GM23248 (cell line): ENCODE data around the gene WNT16. TPM values are rescaled to one million over a fixed set of nuclear protein-coding genes. Genes with fewer than 3 reads are reported as not detected.
A peak's percentile ranks its signal among the peaks of the same experiment; 100 is the strongest.

Experiments used
- DNase-seq: peaks from one replicate; pipeline ENCODE4 v3.0.0-alpha.2; 2015
- H2AFZ ChIP-seq: fragments of 200-600 bp; sonication (generic); 2 replicates; pipeline ENCODE4 v1.6.1; 2016; ENCODE audit warnings: antibody characterized with exemption
- H3F3A ChIP-seq: fragments of 200-600 bp; sonication (generic); 2 replicates; pipeline ENCODE4 v1.6.1; 2016; ENCODE audit warnings: mild to moderate bottlenecking, antibody characterized with exemption, mixed run types; ENCODE audit not compliant: insufficient read depth
- H3K27ac ChIP-seq: fragments of 200-600 bp; sonication (generic); 2 replicates; pipeline ENCODE4 v1.5.1; 2016; ENCODE audit warnings: mild to moderate bottlenecking
- H3K27me3 ChIP-seq: fragments of 200-600 bp; sonication (generic); replicated peaks from 2 replicates; pipeline ENCODE4 v1.6.1; 2016; ENCODE audit warnings: mild to moderate bottlenecking; ENCODE audit not compliant: insufficient read depth
- H3K36me3 ChIP-seq: fragments of 200-600 bp; sonication (generic); 2 replicates; pipeline ENCODE4 v1.6.1; 2016; ENCODE audit warnings: low read depth, mild to moderate bottlenecking
- H3K4me1 ChIP-seq: fragments of 200-600 bp; sonication (generic); 2 replicates; pipeline ENCODE4 v1.6.1; 2016; ENCODE audit warnings: mild to moderate bottlenecking; ENCODE audit not compliant: insufficient read depth
- H3K4me2 ChIP-seq: fragments of 200-600 bp; sonication (generic); one replicate; pipeline ENCODE4 v1.6.1; 2016; ENCODE audit warnings: mild to moderate bottlenecking; ENCODE audit not compliant: unreplicated experiment
- H3K4me3 ChIP-seq: fragments of 200-600 bp; sonication (generic); 2 replicates; pipeline ENCODE4 v1.5.1; 2016; ENCODE audit warnings: mild to moderate bottlenecking
- H3K79me2 ChIP-seq: fragments of 200-600 bp; sonication (generic); 2 replicates; pipeline ENCODE4 v1.6.1; 2016; ENCODE audit warnings: mild to moderate bottlenecking; ENCODE audit not compliant: insufficient read depth
- H3K9ac ChIP-seq: fragments of 200-600 bp; sonication (generic); 2 replicates; pipeline ENCODE4 v1.6.1; 2016; ENCODE audit warnings: mild to moderate bottlenecking
- H3K9me2 ChIP-seq: fragments of 200-600 bp; sonication (generic); 2 replicates; pipeline ENCODE4 v1.6.1; 2016; ENCODE audit warnings: mixed run types, mild to moderate bottlenecking, moderate library complexity; ENCODE audit not compliant: insufficient read depth
- H3K9me3 ChIP-seq: fragments of 200-600 bp; sonication (generic); one replicate; pipeline ENCODE4 v1.6.1; 2017; ENCODE audit warnings: low read depth
- H4K20me1 ChIP-seq: fragments of 200-600 bp; sonication (generic); 2 replicates; pipeline ENCODE4 v1.6.0; 2016; ENCODE audit not compliant: insufficient read depth
- EZH2 ChIP-seq: fragments of 200-600 bp; sonication (generic); IDR thresholded peaks from 2 replicates; pipeline ENCODE4 v1.6.1; 2018; ENCODE audit warnings: antibody characterized with exemption, mild to moderate bottlenecking; ENCODE audit not compliant: insufficient read depth, poor library complexity, severe bottlenecking
- EZH2phosphoT487 ChIP-seq: fragments of 200-600 bp; sonication (generic); IDR thresholded peaks from 2 replicates; pipeline ENCODE4 v1.6.1; 2018; ENCODE audit warnings: antibody characterized with exemption, moderate library complexity, mild to moderate bottlenecking, low read depth; ENCODE audit not compliant: insufficient read depth
- WGBS, 2 experiments: methylation state at CpG; one replicate each; pipeline ENCODE4 v1.1.6; 2015 to 2017; ENCODE audit warnings: low lambda C conversion rate in 2 of 2, low coverage in 1 of 2; ENCODE audit errors: missing lambda C conversion rate in 2 of 2; 5-methylcytosine and 5-hydroxymethylcytosine counted together
- in situ Hi-C: fragments of 300-500 bp; cut with MboI; formaldehyde crosslinking; loops from 2 replicates; pipeline ENCODE4 v1.15.0; 2020
- polyA plus RNA-seq: library from polyadenylated mRNA; unstranded; fragments of >200 nt; fragmentation: Nextera tagmentation; extraction: Ambion mirVana; gene quantifications from 2 replicates; pipeline ENCODE4 v1.2.1, GENCODE V29; 2016
- total RNA-seq: library from RNA; depleted of rRNA; stranded (reverse); fragments of >200 nt; shearing (Covaris generic); gene quantifications from 2 replicates; pipeline ENCODE4 v1.2.3, GENCODE V29; 2014

Gene WNT16
- total and polyA plus RNA-seq, 2 experiments from 2014 or later: 0.22 to 0.23 TPM

GRCh38 chr7:121304102-121304658, 24.6 kb upstream of the WNT16 start:
- H2AFZ ChIP-seq: no peak overlapping the region
- in situ Hi-C loops: no loop called here
- H3K4me2 ChIP-seq: no peak overlapping the region
- H3K4me3 ChIP-seq: no peak overlapping the region
- DNase-seq: no peak
- TF ChIP-seq EZH2phosphoT487: no peak
- TF ChIP-seq EZH2: no peak
- H3K4me1 ChIP-seq: peaks cover 23% of the 10 kb centered on the region
- H3K9ac ChIP-seq: no peak overlapping the region
- H3K9me2 ChIP-seq: no peaks in the 10 kb centered on the region
- 0 out of 2 replicates have a peak, but pooled peaks cover 4% of the 10 kb centered on the region for H3F3A ChIP-seq
- no peaks in the 10 kb centered on the region for H3K79me2 ChIP-seq
- H3K27me3 ChIP-seq: no peaks in the 10 kb centered on the region
- H4K20me1 ChIP-seq: no peaks in the 10 kb centered on the region
- no peaks in the 10 kb centered on the region for H3K9me3 ChIP-seq
- no peak overlapping the region for H3K27ac ChIP-seq
- no peaks in the 10 kb centered on the region for H3K36me3 ChIP-seq
- WGBS, 2 experiments: 63 to 70% methylated on average over 1 of the region's 1 CpG

GRCh38 chr7:121305109-121305508, 23.7 kb upstream of the WNT16 start:
- H2AFZ ChIP-seq: 0 out of 2 replicates have a peak overlapping the region, but pooled peaks have one; percentile 35
- H3K27ac ChIP-seq: no peak overlapping the region
- no peaks in the 10 kb centered on the region for H3K27me3 ChIP-seq
- H4K20me1 ChIP-seq: no peaks in the 10 kb centered on the region
- H3K4me1 ChIP-seq: peaks cover 23% of the 10 kb centered on the region
- no peaks in the 10 kb centered on the region for H3K9me2 ChIP-seq
- no peaks in the 10 kb centered on the region for H3K9me3 ChIP-seq
- 0 out of 2 replicates have a peak, but pooled peaks cover 4% of the 10 kb centered on the region for H3F3A ChIP-seq
- TF ChIP-seq EZH2: no peak
- no peak for TF ChIP-seq EZH2phosphoT487
- no peaks in the 10 kb centered on the region for H3K79me2 ChIP-seq
- H3K36me3 ChIP-seq: no peaks in the 10 kb centered on the region
- no peak overlapping the region for H3K9ac ChIP-seq
- in situ Hi-C loops: no loop called here
- H3K4me3 ChIP-seq: no peak overlapping the region
- WGBS, 2 experiments: 33 to 49% methylated on average over 3 of the region's 3 CpGs
- DNase-seq: peak; percentile 48
- peak overlapping the region; percentile 52 for H3K4me2 ChIP-seq

GRCh38 chr7:121306565-121306964, 22.2 kb upstream of the WNT16 start:
- Histone ChIP-seq H3K27ac (no peak overlapping the region), H2AFZ (no peak overlapping the region), H3K4me3 (no peak overlapping the region), H4K20me1 (no peaks in the 10 kb centered on the region), H3K79me2 (no peaks in the 10 kb centered on the region), H3K4me1 (peaks cover 23% of the 10 kb centered on the region), H3K4me2 (no peak overlapping the region), H3K9me2 (no peaks in the 10 kb centered on the region), H3K36me3 (no peaks in the 10 kb centered on the region), H3K9ac (no peak overlapping the region), H3F3A (0 out of 2 replicates have a peak, but pooled peaks cover 4% of the 10 kb centered on the region), H3K9me3 (no peaks in the 10 kb centered on the region), H3K27me3 (no peaks in the 10 kb centered on the region)
- peak; percentile 16 for DNase-seq
- 17 to 18% methylated on average over 3 of the region's 3 CpGs for WGBS, 2 experiments
- in situ Hi-C loops: no loop called here
- no peak for TF ChIP-seq EZH2phosphoT487
- TF ChIP-seq EZH2: no peak

GRCh38 chr7:121307021-121307574, 21.7 kb upstream of the WNT16 start:
- no peak overlapping the region for H3K4me3 ChIP-seq
- no peak for DNase-seq
- in situ Hi-C loops: no loop called here
- H3K9me3 ChIP-seq: no peaks in the 10 kb centered on the region
- H3F3A ChIP-seq: 0 out of 2 replicates have a peak, but pooled peaks cover 4% of the 10 kb centered on the region
- H2AFZ ChIP-seq: no peak overlapping the region
- H3K79me2 ChIP-seq: no peaks in the 10 kb centered on the region
- H3K27ac ChIP-seq: no peak overlapping the region
- H3K36me3 ChIP-seq: no peaks in the 10 kb centered on the region
- 59 to 71% methylated on average over 4 of the region's 4 CpGs for WGBS, 2 experiments
- no peak overlapping the region for H3K9ac ChIP-seq
- TF ChIP-seq EZH2: no peak
- no peak for TF ChIP-seq EZH2phosphoT487
- H3K9me2 ChIP-seq: no peaks in the 10 kb centered on the region
- H3K27me3 ChIP-seq: no peaks in the 10 kb centered on the region
- no peak overlapping the region for H3K4me2 ChIP-seq
- H4K20me1 ChIP-seq: no peaks in the 10 kb centered on the region
- H3K4me1 ChIP-seq: peaks cover 23% of the 10 kb centered on the region
